GM23248 (cell line): ENCODE data around the gene RAI1. TPM values are rescaled to one million over a fixed set of nuclear protein-coding genes. Genes with fewer than 3 reads are reported as not detected.

ENCODE experiments used
- DNase-seq: peaks from one replicate; pipeline ENCODE4 v3.0.0-alpha.2; 2015
- H2AFZ ChIP-seq: fragments of 200-600 bp; sonication (generic); 2 replicates; pipeline ENCODE4 v1.6.1; 2016; ENCODE audit warnings: antibody characterized with exemption
- H3F3A ChIP-seq: fragments of 200-600 bp; sonication (generic); 2 replicates; pipeline ENCODE4 v1.6.1; 2016; ENCODE audit warnings: mild to moderate bottlenecking, antibody characterized with exemption, mixed run types; ENCODE audit not compliant: insufficient read depth
- H3K27ac ChIP-seq: fragments of 200-600 bp; sonication (generic); 2 replicates; pipeline ENCODE4 v1.5.1; 2016; ENCODE audit warnings: mild to moderate bottlenecking
- H3K27me3 ChIP-seq: fragments of 200-600 bp; sonication (generic); replicated peaks from 2 replicates; pipeline ENCODE4 v1.6.1; 2016; ENCODE audit warnings: mild to moderate bottlenecking; ENCODE audit not compliant: insufficient read depth
- H3K36me3 ChIP-seq: fragments of 200-600 bp; sonication (generic); 2 replicates; pipeline ENCODE4 v1.6.1; 2016; ENCODE audit warnings: low read depth, mild to moderate bottlenecking
- H3K4me1 ChIP-seq: fragments of 200-600 bp; sonication (generic); 2 replicates; pipeline ENCODE4 v1.6.1; 2016; ENCODE audit warnings: mild to moderate bottlenecking; ENCODE audit not compliant: insufficient read depth
- H3K4me2 ChIP-seq: fragments of 200-600 bp; sonication (generic); one replicate; pipeline ENCODE4 v1.6.1; 2016; ENCODE audit warnings: mild to moderate bottlenecking; ENCODE audit not compliant: unreplicated experiment
- H3K4me3 ChIP-seq: fragments of 200-600 bp; sonication (generic); 2 replicates; pipeline ENCODE4 v1.5.1; 2016; ENCODE audit warnings: mild to moderate bottlenecking
- H3K79me2 ChIP-seq: fragments of 200-600 bp; sonication (generic); 2 replicates; pipeline ENCODE4 v1.6.1; 2016; ENCODE audit warnings: mild to moderate bottlenecking; ENCODE audit not compliant: insufficient read depth
- H3K9ac ChIP-seq: fragments of 200-600 bp; sonication (generic); 2 replicates; pipeline ENCODE4 v1.6.1; 2016; ENCODE audit warnings: mild to moderate bottlenecking
- H3K9me2 ChIP-seq: fragments of 200-600 bp; sonication (generic); 2 replicates; pipeline ENCODE4 v1.6.1; 2016; ENCODE audit warnings: mixed run types, mild to moderate bottlenecking, moderate library complexity; ENCODE audit not compliant: insufficient read depth
- H3K9me3 ChIP-seq: fragments of 200-600 bp; sonication (generic); one replicate; pipeline ENCODE4 v1.6.1; 2017; ENCODE audit warnings: low read depth
- H4K20me1 ChIP-seq: fragments of 200-600 bp; sonication (generic); 2 replicates; pipeline ENCODE4 v1.6.0; 2016; ENCODE audit not compliant: insufficient read depth
- EZH2 ChIP-seq: fragments of 200-600 bp; sonication (generic); IDR thresholded peaks from 2 replicates; pipeline ENCODE4 v1.6.1; 2018; ENCODE audit warnings: antibody characterized with exemption, mild to moderate bottlenecking; ENCODE audit not compliant: insufficient read depth, poor library complexity, severe bottlenecking
- EZH2phosphoT487 ChIP-seq: fragments of 200-600 bp; sonication (generic); IDR thresholded peaks from 2 replicates; pipeline ENCODE4 v1.6.1; 2018; ENCODE audit warnings: antibody characterized with exemption, moderate library complexity, mild to moderate bottlenecking, low read depth; ENCODE audit not compliant: insufficient read depth
- WGBS, 2 experiments: methylation state at CpG; one replicate each; pipeline ENCODE4 v1.1.6; 2015 to 2017; ENCODE audit warnings: low lambda C conversion rate in 2 of 2, low coverage in 1 of 2; ENCODE audit errors: missing lambda C conversion rate in 2 of 2; 5-methylcytosine and 5-hydroxymethylcytosine counted together
- in situ Hi-C: fragments of 300-500 bp; cut with MboI; formaldehyde crosslinking; loops from 2 replicates; pipeline ENCODE4 v1.15.0; 2020
- polyA plus RNA-seq: library from polyadenylated mRNA; unstranded; fragments of >200 nt; fragmentation: Nextera tagmentation; extraction: Ambion mirVana; gene quantifications from 2 replicates; pipeline ENCODE4 v1.2.1, GENCODE V29; 2016
- total RNA-seq: library from RNA; depleted of rRNA; stranded (reverse); fragments of >200 nt; shearing (Covaris generic); gene quantifications from 2 replicates; pipeline ENCODE4 v1.2.3, GENCODE V29; 2014

RAI1 gene
- total and polyA plus RNA-seq, 2 experiments from 2014 or later = 5.2 to 9.1 TPM

GRCh38 chr17:17845046-17845775, 164.0 kb downstream of the RAI1 start:
- H2AFZ ChIP-seq = no peak overlapping the region
- H4K20me1 ChIP-seq = no peaks in the 10 kb centered on the region
- no peaks in the 10 kb centered on the region for H3K27me3 ChIP-seq
- no peak overlapping the region for H3K27ac ChIP-seq
- H3K36me3 ChIP-seq = no peaks in the 10 kb centered on the region
- in situ Hi-C loops = no loop called here
- peaks cover 26% of the 10 kb centered on the region for H3K4me1 ChIP-seq
- no peak for TF ChIP-seq EZH2phosphoT487
- TF ChIP-seq EZH2 = no peak
- H3K4me2 ChIP-seq = no peak overlapping the region
- H3K9me3 ChIP-seq = no peaks in the 10 kb centered on the region
- H3F3A ChIP-seq = peaks cover 13% of the 10 kb centered on the region
- WGBS, 2 experiments = 76 to 77% methylated on average over 13 of the region's 13 CpGs
- DNase-seq = no peak
- H3K4me3 ChIP-seq = no peak overlapping the region
- H3K9ac ChIP-seq = no peak overlapping the region
- H3K9me2 ChIP-seq = no peaks in the 10 kb centered on the region
- no peaks in the 10 kb centered on the region for H3K79me2 ChIP-seq

GRCh38 chr17:17846003-17846402, 164.7 kb downstream of the RAI1 start:
- Histone ChIP-seq H3K4me2 (no peak overlapping the region), H3K9ac (no peak overlapping the region), H4K20me1 (no peaks in the 10 kb centered on the region), H3K4me3 (no peak overlapping the region), H3K4me1 (peaks cover 25% of the 10 kb centered on the region), H3K79me2 (no peaks in the 10 kb centered on the region), H3K9me2 (no peaks in the 10 kb centered on the region), H2AFZ (no peak overlapping the region), H3F3A (peaks cover 12% of the 10 kb centered on the region), H3K27ac (no peak overlapping the region), H3K36me3 (no peaks in the 10 kb centered on the region), H3K27me3 (no peaks in the 10 kb centered on the region), H3K9me3 (no peaks in the 10 kb centered on the region)
- WGBS, 2 experiments = 84% methylated on average over 8 of the region's 8 CpGs
- TF ChIP-seq EZH2phosphoT487 (no peak), EZH2 (no peak)
- no peak for DNase-seq
- in situ Hi-C loops = no loop called here

GRCh38 chr17:17846645-17847044, 165.4 kb downstream of the RAI1 start:
- Histone ChIP-seq H3K9ac (no peak overlapping the region), H3K27me3 (no peaks in the 10 kb centered on the region), H3K9me2 (no peaks in the 10 kb centered on the region), H3K9me3 (no peaks in the 10 kb centered on the region), H3K4me1 (peaks cover 21% of the 10 kb centered on the region), H3K4me3 (no peak overlapping the region), H3F3A (peaks cover 5% of the 10 kb centered on the region), H4K20me1 (no peaks in the 10 kb centered on the region), H2AFZ (no peak overlapping the region), H3K36me3 (no peaks in the 10 kb centered on the region), H3K79me2 (no peaks in the 10 kb centered on the region), H3K4me2 (no peak overlapping the region), H3K27ac (no peak overlapping the region)
- TF ChIP-seq EZH2 = no peak
- TF ChIP-seq EZH2phosphoT487 = no peak
- WGBS, 2 experiments = 88 to 89% methylated on average over 8 of the region's 8 CpGs
- in situ Hi-C loops = no loop called here
- DNase-seq = no peak

- TF ChIP-seq EZH2 (no peak), EZH2phosphoT487 (no peak)
- no peak overlapping the region for H3K27ac ChIP-seq
These were observed 165.9 kb downstream of the RAI1 start for GRCh38 chr17:17847118-17847689.

More at GRCh38 chr17:17847118-17847689, 165.9 kb downstream of the RAI1 start:
- no peak overlapping the region for H3K4me3 ChIP-seq
- no peak for DNase-seq
- in situ Hi-C loops = no loop called here
- peaks cover 21% of the 10 kb centered on the region for H3K4me1 ChIP-seq
- H3K9ac ChIP-seq = no peak overlapping the region
- no peak overlapping the region for H3K4me2 ChIP-seq
- H2AFZ ChIP-seq = no peak overlapping the region
- no peaks in the 10 kb centered on the region for H3K9me3 ChIP-seq
- peaks cover 5% of the 10 kb centered on the region for H3F3A ChIP-seq
- 76 to 82% methylated on average over 17 of the region's 17 CpGs for WGBS, 2 experiments
- H4K20me1 ChIP-seq = no peaks in the 10 kb centered on the region
- H3K9me2 ChIP-seq = no peaks in the 10 kb centered on the region
- H3K36me3 ChIP-seq = no peaks in the 10 kb centered on the region
- no peaks in the 10 kb centered on the region for H3K27me3 ChIP-seq
- H3K79me2 ChIP-seq = no peaks in the 10 kb centered on the region
